Activated T-cell treated with anti-CD3 and anti-CD28 coated beads, Interleukin-2, amount 50 U/mL, for 72 hours (primary cell): Measurements from ENCODE around the gene AGAP9. TPM values are rescaled to one million over a fixed set of nuclear protein-coding genes. Genes with fewer than 3 reads are reported as not detected.
"Not testable (repeated sequence)": the region's sequence is repeated elsewhere in the genome, so short reads cannot be mapped to it uniquely, and the experiment has no call there.

Experiments
- ATAC-seq, 2 donors: fragments of 150-1000 bp; cut with Tn5 transposase; replicated peaks in 1 of 2; 2 replicates each; pipeline ENCODE4 v1.10.0; 2021; ENCODE audit warnings: moderate library complexity in 2 of 2, mild to moderate bottlenecking in 1 of 2
- DNase-seq, 2 donors: peaks; one replicate each; pipeline ENCODE4 v3.0.0; 2021 to 2022; ENCODE audit warnings: mixed read lengths in 1 of 2
- H3K27ac Mint-ChIP-seq: one replicate; pipeline ENCODE4 v1.8.0; 2022; ENCODE audit warnings: mild to moderate bottlenecking, moderate library complexity, mixed read lengths
- H3K27me3 Mint-ChIP-seq: one replicate; pipeline ENCODE4 v1.8.0; 2022; ENCODE audit warnings: low read depth, mixed read lengths
- H3K36me3 Mint-ChIP-seq, 2 donors: one replicate each; pipeline ENCODE4 v1.8.0; 2022; ENCODE audit warnings: mixed read lengths in 2 of 2, mild to moderate bottlenecking in 1 of 2; ENCODE audit not compliant: insufficient read depth in 2 of 2
- H3K4me1 Mint-ChIP-seq: one replicate; pipeline ENCODE4 v1.8.0; 2022; ENCODE audit warnings: low read depth, mixed read lengths
- H3K4me3 Mint-ChIP-seq, 2 donors: one replicate each; pipeline ENCODE4 v1.8.0; 2022; ENCODE audit warnings: mild to moderate bottlenecking in 2 of 2, mixed read lengths in 2 of 2, moderate library complexity in 2 of 2
- H3K9me3 Mint-ChIP-seq, 2 donors: one replicate each; pipeline ENCODE4 v1.8.0; 2022; ENCODE audit warnings: mixed read lengths in 2 of 2
- total RNA-seq, 2 donors: library from RNA; stranded (reverse); gene quantifications; one replicate each; pipeline ENCODE4 v1.2.3, GENCODE V29; 2022

The AGAP9 gene
- total RNA-seq, 2 donors from 2014 or later: 7.0 to 7.2 TPM

GRCh38 chr10:47553860-47554247, 30.4 kb upstream of the AGAP9 start:
- not testable (repeated sequence) for H3K27me3 Mint-ChIP-seq, H3K9me3 Mint-ChIP-seq, DNase-seq, H3K36me3 Mint-ChIP-seq, ATAC-seq, H3K27ac Mint-ChIP-seq
- Mint-ChIP-seq H3K4me1 (peaks cover 20% of the 10 kb centered on the region), H3K4me3 (peak overlapping the region; percentile 29 to 100)

DNA sequence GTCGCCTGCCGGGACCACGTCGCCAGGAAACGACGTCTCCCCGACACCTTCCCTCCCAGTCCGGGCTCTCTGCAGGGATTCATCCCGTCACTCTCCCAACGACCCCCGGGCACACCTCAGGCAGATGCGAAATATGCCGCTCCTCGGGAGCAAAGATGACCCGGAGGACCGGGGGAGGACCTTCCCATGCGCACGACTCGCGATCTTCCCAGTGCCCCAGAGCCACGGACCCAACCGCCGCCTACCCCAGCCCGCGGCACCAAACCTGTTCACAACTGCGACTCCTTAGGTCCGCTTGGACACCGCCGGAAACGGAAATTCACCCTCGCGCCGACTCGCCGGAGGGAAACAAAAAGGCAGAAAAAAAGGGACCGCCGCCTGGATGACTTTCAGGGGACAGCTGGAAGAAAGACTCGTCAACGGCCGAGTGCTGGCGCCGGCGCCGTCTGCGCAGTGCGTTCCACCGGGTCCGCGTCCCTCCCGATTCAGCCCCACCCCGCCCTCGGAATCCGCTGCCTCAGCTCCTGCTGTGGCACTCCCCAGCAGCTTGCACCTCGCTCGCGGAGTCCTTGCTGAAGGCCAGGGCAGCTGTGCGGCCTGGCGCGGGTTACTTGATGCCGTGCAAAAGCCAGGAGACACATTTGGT, 29.9 kb upstream of the AGAP9 start:
- H3K36me3 Mint-ChIP-seq, H3K9me3 Mint-ChIP-seq, H3K27me3 Mint-ChIP-seq: not testable (repeated sequence)
- Mint-ChIP-seq H3K4me1 (peaks cover 17% of the 10 kb centered on the region), H3K4me3 (peak overlapping the region; percentile 90 to 100), H3K27ac (peak overlapping the region; percentile 85)
- DNase-seq: peak; percentile 82 to 85
- ATAC-seq: peak; percentile 87 to 89

DNA sequence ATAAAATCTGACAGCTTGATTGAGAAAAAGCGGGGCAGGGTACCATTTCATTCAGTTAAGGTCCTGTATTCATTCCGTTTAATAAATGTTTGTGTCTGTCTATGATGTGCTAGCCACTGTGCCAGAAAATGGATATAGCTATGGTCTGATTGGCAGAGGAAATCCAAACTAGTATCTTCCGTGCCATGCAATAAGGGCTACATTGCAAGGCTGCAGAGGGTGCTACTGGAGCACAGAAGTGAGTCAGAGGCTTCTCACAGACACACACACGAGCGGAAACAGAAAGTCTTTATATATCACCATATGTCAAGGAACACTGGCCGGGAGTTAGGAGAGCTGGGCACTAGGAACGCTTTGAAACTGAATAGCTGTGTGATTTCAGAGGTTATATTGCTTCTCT, 29.3 kb upstream of the AGAP9 start:
- H3K27me3 Mint-ChIP-seq, H3K36me3 Mint-ChIP-seq, H3K9me3 Mint-ChIP-seq: not testable (repeated sequence)
- DNase-seq (peak; percentile 48), ATAC-seq (peak; percentile 77 to 80)
- peak overlapping the region; percentile 90 for H3K27ac Mint-ChIP-seq
- H3K4me3 Mint-ChIP-seq: peak overlapping the region; percentile 90 to 100
- H3K4me1 Mint-ChIP-seq: peaks cover 10% of the 10 kb centered on the region

- not testable (repeated sequence) for H3K27ac Mint-ChIP-seq, H3K4me3 Mint-ChIP-seq, ATAC-seq, H3K4me1 Mint-ChIP-seq, H3K27me3 Mint-ChIP-seq, DNase-seq, H3K9me3 Mint-ChIP-seq, H3K36me3 Mint-ChIP-seq
Measured at GRCh38 chr10:47547286-47547685, 23.8 kb upstream of the AGAP9 start.

- H3K36me3 Mint-ChIP-seq, DNase-seq, H3K4me3 Mint-ChIP-seq, H3K27ac Mint-ChIP-seq, H3K4me1 Mint-ChIP-seq, H3K9me3 Mint-ChIP-seq, H3K27me3 Mint-ChIP-seq, ATAC-seq: not testable (repeated sequence)
Measured at GRCh38 chr10:47536430-47536829, 13.0 kb upstream of the AGAP9 start.

- H3K36me3 Mint-ChIP-seq, H3K4me3 Mint-ChIP-seq, ATAC-seq, H3K27ac Mint-ChIP-seq, H3K27me3 Mint-ChIP-seq, H3K9me3 Mint-ChIP-seq, DNase-seq, H3K4me1 Mint-ChIP-seq: not testable (repeated sequence)
Measured at GRCh38 chr10:47502313-47502712, 21.1 kb downstream of the AGAP9 start.

- H3K4me3 Mint-ChIP-seq, H3K9me3 Mint-ChIP-seq, H3K27me3 Mint-ChIP-seq, DNase-seq, H3K36me3 Mint-ChIP-seq, H3K4me1 Mint-ChIP-seq, ATAC-seq, H3K27ac Mint-ChIP-seq: not testable (repeated sequence)
Measured at GRCh38 chr10:47494226-47494625, 29.2 kb downstream of the AGAP9 start.

DNA sequence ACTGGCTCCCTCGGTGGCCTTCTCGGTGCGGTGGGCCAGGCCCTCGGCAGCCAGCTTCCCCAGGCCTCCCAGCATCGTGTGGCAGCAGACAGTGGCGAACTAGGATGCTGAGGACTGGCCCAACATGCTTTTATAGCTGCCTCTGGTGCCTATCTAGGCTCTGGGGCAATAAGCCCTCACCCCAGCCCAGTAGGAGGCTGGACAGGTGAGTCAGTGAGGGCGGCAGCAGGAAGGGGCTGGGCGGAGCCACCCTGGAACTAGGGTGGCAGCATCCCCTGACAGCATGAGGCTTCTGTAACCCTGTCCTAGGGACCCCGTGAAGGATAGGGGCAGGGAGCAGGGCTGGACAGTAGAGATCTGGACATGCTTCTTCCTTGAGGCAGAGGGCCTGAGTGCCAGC, 31.8 kb downstream of the AGAP9 start, which contains the start of gene FAM25G:
Gene FAM25G (minus strand): TSS at position 101 of the 400 bp plus-strand sequence. CDS start 26 bp downstream, at position 75.
- DNase-seq, H3K36me3 Mint-ChIP-seq, ATAC-seq, H3K27ac Mint-ChIP-seq, H3K4me1 Mint-ChIP-seq, H3K27me3 Mint-ChIP-seq, H3K9me3 Mint-ChIP-seq, H3K4me3 Mint-ChIP-seq: not testable (repeated sequence)

DNA sequence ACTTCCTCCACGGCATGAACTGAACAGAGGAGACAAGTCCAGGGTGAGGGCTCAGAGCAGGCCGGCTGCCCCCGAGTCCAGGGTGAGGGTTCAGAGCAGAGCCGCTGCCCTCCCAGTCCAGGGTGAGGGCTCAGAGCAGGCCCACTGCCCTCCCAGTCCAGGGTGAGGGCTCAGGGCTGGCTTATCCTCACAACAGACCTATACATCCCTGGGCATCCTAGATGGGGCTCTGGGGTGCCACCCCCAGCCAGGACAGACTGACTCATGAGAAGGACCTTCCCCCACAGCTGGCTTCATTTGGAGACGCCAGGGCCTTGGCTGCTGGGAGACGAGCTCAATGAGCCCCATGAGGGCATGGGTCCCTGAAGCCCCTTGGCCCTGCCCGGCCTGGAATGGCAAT, 33.8 kb downstream of the AGAP9 start:
- DNase-seq, ATAC-seq, H3K4me1 Mint-ChIP-seq, H3K9me3 Mint-ChIP-seq, H3K4me3 Mint-ChIP-seq, H3K36me3 Mint-ChIP-seq, H3K27ac Mint-ChIP-seq, H3K27me3 Mint-ChIP-seq: not testable (repeated sequence)

DNA sequence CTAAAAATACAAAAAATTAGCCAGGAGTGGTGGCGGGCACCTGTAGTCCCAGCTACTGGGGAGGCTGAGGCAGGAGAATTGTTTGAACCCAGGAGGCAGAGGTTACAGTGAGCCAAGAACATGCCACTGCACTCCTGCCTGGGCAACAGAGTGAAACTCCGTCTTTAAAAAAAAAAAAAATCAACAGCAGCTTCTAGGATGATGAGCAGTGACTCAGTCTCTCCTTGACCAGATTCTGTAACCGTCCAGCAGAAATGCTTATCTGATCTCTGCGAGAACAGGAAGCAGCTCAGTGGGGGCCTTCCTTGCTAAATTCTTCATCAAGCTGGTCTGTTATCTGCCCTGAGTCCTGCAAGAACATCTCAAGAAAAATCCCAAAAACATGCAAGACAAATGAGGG, 37.5 kb downstream of the AGAP9 start:
- H3K36me3 Mint-ChIP-seq, H3K4me1 Mint-ChIP-seq, H3K27me3 Mint-ChIP-seq, H3K4me3 Mint-ChIP-seq, H3K27ac Mint-ChIP-seq, H3K9me3 Mint-ChIP-seq: not testable (repeated sequence)
- ATAC-seq (peak; percentile 34 to 62), DNase-seq (peak in 1 of 2 donors; percentile 11)

GRCh38 chr10:47484786-47485185, 38.7 kb downstream of the AGAP9 start:
- not testable (repeated sequence) for H3K4me3 Mint-ChIP-seq, H3K27ac Mint-ChIP-seq, H3K27me3 Mint-ChIP-seq, H3K9me3 Mint-ChIP-seq, DNase-seq, H3K4me1 Mint-ChIP-seq, ATAC-seq, H3K36me3 Mint-ChIP-seq

- H3K36me3 Mint-ChIP-seq, DNase-seq, H3K9me3 Mint-ChIP-seq, H3K27me3 Mint-ChIP-seq, ATAC-seq, H3K27ac Mint-ChIP-seq, H3K4me1 Mint-ChIP-seq, H3K4me3 Mint-ChIP-seq: not testable (repeated sequence)
Measured at GRCh38 chr10:47483923-47484322, 39.5 kb downstream of the AGAP9 start, which contains the start of gene ANXA8. TSS of gene ANXA8 (minus strand) at chr10:47484115. CDS start at chr10:47483933, 182 bp downstream.

DNA sequence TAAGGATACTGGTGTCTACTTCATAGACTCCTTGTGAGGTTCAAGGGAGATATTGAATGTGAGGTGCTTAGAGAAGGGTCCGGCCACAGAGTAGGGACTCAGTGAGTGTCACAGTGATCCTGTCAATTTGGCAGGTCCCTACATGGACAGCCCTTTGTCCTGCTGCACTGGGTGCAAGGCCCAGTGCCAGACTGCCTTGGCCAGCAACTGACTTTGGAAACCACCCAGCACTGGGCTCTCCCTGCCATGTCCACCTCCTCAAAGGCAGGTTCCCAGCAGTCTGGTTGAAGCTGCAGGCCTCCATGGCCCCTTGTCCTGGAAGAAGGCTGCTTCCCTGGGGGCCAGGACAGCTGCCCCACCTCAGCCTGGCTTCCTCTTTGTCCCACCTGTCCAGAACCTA, 41.1 kb downstream of the AGAP9 start:
- not testable (repeated sequence) for DNase-seq, H3K27ac Mint-ChIP-seq, H3K4me3 Mint-ChIP-seq, H3K27me3 Mint-ChIP-seq, H3K4me1 Mint-ChIP-seq, ATAC-seq, H3K36me3 Mint-ChIP-seq, H3K9me3 Mint-ChIP-seq

DNA sequence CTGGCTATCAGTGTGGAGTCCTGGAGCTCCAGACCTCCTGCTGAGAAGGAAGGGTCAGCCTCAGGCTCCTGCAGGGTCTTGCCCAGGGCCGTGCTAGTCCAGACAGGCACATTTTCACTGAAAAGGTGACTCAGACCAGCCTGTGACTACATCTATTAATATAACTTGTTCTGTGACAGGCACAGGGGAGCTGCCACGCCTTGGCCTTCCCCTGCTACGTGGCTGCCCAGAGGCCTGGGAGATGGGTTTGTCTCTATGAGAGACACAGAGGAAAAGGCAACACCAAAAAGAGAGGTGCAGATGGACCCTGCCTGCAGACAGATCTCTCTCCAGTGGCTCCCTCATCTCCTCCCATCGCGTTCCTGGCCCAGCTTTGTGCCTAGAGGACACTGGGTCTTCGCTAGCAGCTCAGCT, 41.7 kb downstream of the AGAP9 start:
- DNase-seq, H3K4me3 Mint-ChIP-seq, H3K27ac Mint-ChIP-seq, H3K9me3 Mint-ChIP-seq, H3K36me3 Mint-ChIP-seq, H3K27me3 Mint-ChIP-seq, H3K4me1 Mint-ChIP-seq: not testable (repeated sequence)
- peak in 1 of 2 donors; percentile 28 for ATAC-seq
